Trophoblast cell (in vitro differentiated cells and primary cell): ENCODE measurements around the gene TRDN.

Experiments
- DNase-seq, 2 donors: peaks; one replicate each; pipeline ENCODE4 v3.0.0-alpha.2; 2016
- H2AFZ ChIP-seq: 2 replicates; pipeline ENCODE4 v1.6.1; 2013; ENCODE audit warnings: low read length, moderate library complexity, mild to moderate bottlenecking; ENCODE audit not compliant: insufficient read depth, poor library complexity
- H2AK5ac ChIP-seq: 2 replicates; pipeline ENCODE4 v1.6.1; 2013; ENCODE audit warnings: mild to moderate bottlenecking, low read length
- H2BK120ac ChIP-seq: 2 replicates; pipeline ENCODE4 v1.6.1; 2013; ENCODE audit warnings: low read length, mild to moderate bottlenecking, moderate library complexity; ENCODE audit not compliant: insufficient read depth, poor library complexity
- H2BK12ac ChIP-seq: 2 replicates; pipeline ENCODE4 v1.6.1; 2013; ENCODE audit warnings: mild to moderate bottlenecking, low read length, moderate library complexity
- H2BK5ac ChIP-seq: 2 replicates; pipeline ENCODE4 v1.6.1; 2013; ENCODE audit warnings: low read length, low read depth, moderate library complexity, mild to moderate bottlenecking; ENCODE audit not compliant: poor library complexity
- H3K14ac ChIP-seq: 2 replicates; pipeline ENCODE4 v1.6.1; 2013; ENCODE audit warnings: mild to moderate bottlenecking, low read length
- H3K18ac ChIP-seq: 2 replicates; pipeline ENCODE4 v1.6.1; 2013; ENCODE audit warnings: mild to moderate bottlenecking, low read length
- H3K23ac ChIP-seq: 2 replicates; pipeline ENCODE4 v1.6.1; 2013; ENCODE audit warnings: low read length
- H3K27ac ChIP-seq: 2 replicates; pipeline ENCODE4 v1.5.1; 2013; ENCODE audit warnings: low read depth, mild to moderate bottlenecking, inconsistent platforms, low read length, moderate library complexity
- H3K27me3 ChIP-seq: 2 replicates; pipeline ENCODE4 v1.6.1; 2013; ENCODE audit warnings: inconsistent platforms, mild to moderate bottlenecking, low read length, moderate library complexity; ENCODE audit not compliant: insufficient read depth
- H3K36me3 ChIP-seq, 2 experiments: 1 replicate in 1 of 2; 2 replicates in 1 of 2; pipeline ENCODE4 v1.6.1; 2013; ENCODE audit warnings: low read length in 2 of 2, mild to moderate bottlenecking in 2 of 2, moderate library complexity in 1 of 2; ENCODE audit not compliant: insufficient read depth in 2 of 2, control insufficient read depth in 1 of 2
- H3K4ac ChIP-seq: 2 replicates; pipeline ENCODE4 v1.6.1; 2013; ENCODE audit warnings: low read depth, mild to moderate bottlenecking, low read length, moderate library complexity
- H3K4me1 ChIP-seq, 2 experiments: 1 replicate in 1 of 2; 2 replicates in 1 of 2; pipeline ENCODE4 v1.6.1; 2013; ENCODE audit warnings: low read length in 2 of 2, mild to moderate bottlenecking in 2 of 2, moderate library complexity in 1 of 2; ENCODE audit not compliant: insufficient read depth in 2 of 2, control insufficient read depth in 1 of 2
- H3K4me2 ChIP-seq: 2 replicates; pipeline ENCODE4 v1.6.1; 2013; ENCODE audit warnings: inconsistent platforms, mild to moderate bottlenecking, low read length, moderate library complexity
- H3K4me3 ChIP-seq: 2 replicates; pipeline ENCODE4 v1.5.1; 2013; ENCODE audit warnings: mild to moderate bottlenecking, low read depth, low read length, inconsistent platforms
- H3K79me1 ChIP-seq: one replicate; pipeline ENCODE4 v1.6.1; 2013; ENCODE audit warnings: low read length
- H3K79me2 ChIP-seq: 2 replicates; pipeline ENCODE4 v1.6.1; 2013; ENCODE audit warnings: low read length, mild to moderate bottlenecking; ENCODE audit not compliant: control insufficient read depth, insufficient read depth, poor library complexity
- H3K9ac ChIP-seq: 2 replicates; pipeline ENCODE4 v1.6.1; 2013; ENCODE audit warnings: mild to moderate bottlenecking, low read length
- H3K9me3 ChIP-seq: 2 replicates; pipeline ENCODE4 v1.6.1; 2013; ENCODE audit warnings: low read depth, mild to moderate bottlenecking, control low read depth, inconsistent platforms, low read length; ENCODE audit not compliant: insufficient read depth
- H4K12ac ChIP-seq: 2 replicates; pipeline ENCODE4 v1.6.1; 2013; ENCODE audit warnings: low read depth, mild to moderate bottlenecking, low read length, moderate library complexity
- H4K8ac ChIP-seq: 2 replicates; pipeline ENCODE4 v1.6.1; 2013; ENCODE audit warnings: low read depth, mild to moderate bottlenecking, low read length, moderate library complexity
- H4K91ac ChIP-seq: one replicate; pipeline ENCODE4 v1.6.1; 2013; ENCODE audit warnings: low read depth, mild to moderate bottlenecking, low read length, moderate library complexity
- WGBS: extraction: QIAGEN DNeasy Blood & Tissue Kit; methylation state at CpG from one replicate; pipeline ENCODE4 v1.1.7; 2013; ENCODE audit warnings: missing lambda C conversion rate; ENCODE audit not compliant: insufficient read length, insufficient coverage; ENCODE audit errors: extremely low coverage; 5-methylcytosine and 5-hydroxymethylcytosine counted together

The TRDN gene

GRCh38 chr6:123207967-123208510, 428.7 kb downstream of the TRDN start:
- H3K14ac ChIP-seq: no peak overlapping the region
- no peaks in the 10 kb centered on the region for H3K36me3 ChIP-seq
- H4K8ac ChIP-seq: no peak overlapping the region
- no peaks in the 10 kb centered on the region for H3K79me1 ChIP-seq
- no peak overlapping the region for H3K4me3 ChIP-seq
- no peak overlapping the region for H3K23ac ChIP-seq
- no peaks in the 10 kb centered on the region for H3K79me2 ChIP-seq
- no peak overlapping the region for H3K9ac ChIP-seq
- no peak overlapping the region for H2BK12ac ChIP-seq
- no peaks in the 10 kb centered on the region for H3K9me3 ChIP-seq
- no peak overlapping the region for H3K27ac ChIP-seq
- no peak overlapping the region for H3K4me2 ChIP-seq
- no peak overlapping the region for H4K12ac ChIP-seq
- H4K91ac ChIP-seq: no peak overlapping the region
- H3K27me3 ChIP-seq: no peaks in the 10 kb centered on the region
- H2BK5ac ChIP-seq: no peak overlapping the region
- H3K18ac ChIP-seq: no peak overlapping the region
- no peak overlapping the region for H2BK120ac ChIP-seq
- H3K4ac ChIP-seq: no peak overlapping the region
- H2AFZ ChIP-seq: no peak overlapping the region
- no peak for DNase-seq
- H2AK5ac ChIP-seq: no peak overlapping the region
- WGBS: no CpG with 5 or more reads among the region's 7 CpGs
- H3K4me1 ChIP-seq: no peaks in the 10 kb centered on the region

GRCh38 chr6:123203928-123204327, 432.8 kb downstream of the TRDN start:
- H3K9ac ChIP-seq: no peak overlapping the region
- H3K27me3 ChIP-seq: no peaks in the 10 kb centered on the region
- H3K9me3 ChIP-seq: peaks cover 6% of the 10 kb centered on the region
- no peak overlapping the region for H4K12ac ChIP-seq
- no peak overlapping the region for H3K23ac ChIP-seq
- H2BK12ac ChIP-seq: no peak overlapping the region
- H3K4ac ChIP-seq: no peak overlapping the region
- H3K18ac ChIP-seq: no peak overlapping the region
- H2BK5ac ChIP-seq: no peak overlapping the region
- H2AFZ ChIP-seq: no peak overlapping the region
- H3K79me1 ChIP-seq: no peaks in the 10 kb centered on the region
- H3K14ac ChIP-seq: no peak overlapping the region
- no peak overlapping the region for H3K4me2 ChIP-seq
- WGBS: no CpG with 5 or more reads among the region's 1 CpG
- H4K91ac ChIP-seq: no peak overlapping the region
- H4K8ac ChIP-seq: no peak overlapping the region
- H3K36me3 ChIP-seq: no peaks in the 10 kb centered on the region
- no peaks in the 10 kb centered on the region for H3K4me1 ChIP-seq
- no peak overlapping the region for H3K27ac ChIP-seq
- no peak overlapping the region for H2AK5ac ChIP-seq
- no peaks in the 10 kb centered on the region for H3K79me2 ChIP-seq
- no peak overlapping the region for H3K4me3 ChIP-seq
- no peak for DNase-seq
- no peak overlapping the region for H2BK120ac ChIP-seq

GRCh38 chr6:123201869-123202372, 434.8 kb downstream of the TRDN start:
- no CpG with 5 or more reads among the region's 18 CpGs for WGBS
- no peak overlapping the region for H2AK5ac ChIP-seq
- no peak overlapping the region for H3K4me3 ChIP-seq
- no peaks in the 10 kb centered on the region for H3K79me2 ChIP-seq
- H3K23ac ChIP-seq: no peak overlapping the region
- no peak overlapping the region for H4K8ac ChIP-seq
- no peak overlapping the region for H4K91ac ChIP-seq
- no peaks in the 10 kb centered on the region for H3K36me3 ChIP-seq
- no peaks in the 10 kb centered on the region for H3K27me3 ChIP-seq
- no peak overlapping the region for H3K9ac ChIP-seq
- H3K4me2 ChIP-seq: no peak overlapping the region
- no peak overlapping the region for H4K12ac ChIP-seq
- no peak overlapping the region for H2BK120ac ChIP-seq
- DNase-seq: no peak
- H2AFZ ChIP-seq: no peak overlapping the region
- no peaks in the 10 kb centered on the region for H3K4me1 ChIP-seq
- no peaks in the 10 kb centered on the region for H3K79me1 ChIP-seq
- no peak overlapping the region for H3K14ac ChIP-seq
- H2BK5ac ChIP-seq: no peak overlapping the region
- no peak overlapping the region for H3K4ac ChIP-seq
- no peak overlapping the region for H2BK12ac ChIP-seq
- H3K9me3 ChIP-seq: peaks cover 6% of the 10 kb centered on the region
- H3K27ac ChIP-seq: no peak overlapping the region
- no peak overlapping the region for H3K18ac ChIP-seq

- H3K27ac ChIP-seq: no peak overlapping the region
- no peak overlapping the region for H2AK5ac ChIP-seq
- H3K9ac ChIP-seq: no peak overlapping the region
- no peak overlapping the region for H2BK120ac ChIP-seq
- no peaks in the 10 kb centered on the region for H3K79me1 ChIP-seq
- H3K36me3 ChIP-seq: no peaks in the 10 kb centered on the region
- H3K79me2 ChIP-seq: no peaks in the 10 kb centered on the region
- no peak overlapping the region for H4K8ac ChIP-seq
- no peak overlapping the region for H3K4ac ChIP-seq
- H2BK5ac ChIP-seq: no peak overlapping the region
- no peak overlapping the region for H4K12ac ChIP-seq
- H3K14ac ChIP-seq: no peak overlapping the region
- no peak overlapping the region for H2BK12ac ChIP-seq
- no peak overlapping the region for H2AFZ ChIP-seq
- H3K27me3 ChIP-seq: no peaks in the 10 kb centered on the region
- no peak overlapping the region for H4K91ac ChIP-seq
- no peak overlapping the region for H3K18ac ChIP-seq
- H3K23ac ChIP-seq: no peak overlapping the region
- no peak overlapping the region for H3K4me2 ChIP-seq
- H3K9me3 ChIP-seq: no peaks in the 10 kb centered on the region
- H3K4me1 ChIP-seq: no peaks in the 10 kb centered on the region
- DNase-seq: no peak
- H3K4me3 ChIP-seq: no peak overlapping the region
These were observed 443.5 kb downstream of the TRDN start for GRCh38 chr6:123193298-123193697.
